NT2/D1 (cell line): ENCODE measurements around the gene FSTL4.

Experiments used
- DNase-seq: peaks from one replicate; pipeline ENCODE4 v3.0.0-alpha.2; 2011; ENCODE audit warnings: low read depth, low spot score
- H3K27me3 ChIP-seq: 2 replicates; pipeline ENCODE4 v1.6.0; 2011; ENCODE audit warnings: mild to moderate bottlenecking; ENCODE audit not compliant: insufficient read length, insufficient read depth
- H3K36me3 ChIP-seq: 2 replicates; pipeline ENCODE4 v1.6.1; 2011; ENCODE audit warnings: mild to moderate bottlenecking, low read length, mixed read lengths; ENCODE audit not compliant: insufficient read depth, insufficient read length
- H3K4me1 ChIP-seq: 2 replicates; pipeline ENCODE4 v1.5.1; 2011; ENCODE audit not compliant: insufficient read depth, insufficient read length
- H3K4me3 ChIP-seq: 2 replicates; pipeline ENCODE4 v1.5.1; 2011; ENCODE audit warnings: low read depth; ENCODE audit not compliant: insufficient read length
- H3K9ac ChIP-seq: 2 replicates; pipeline ENCODE4 v1.6.0; 2011; ENCODE audit warnings: low read depth; ENCODE audit not compliant: insufficient read length
- H3K9me3 ChIP-seq: 2 replicates; pipeline ENCODE4 v1.5.1; 2011; ENCODE audit warnings: mild to moderate bottlenecking, low read length; ENCODE audit not compliant: insufficient read depth
- SUZ12 ChIP-seq: IDR thresholded peaks from 2 replicates; pipeline ENCODE4 v1.6.1; 2011; ENCODE audit not compliant: insufficient read length, insufficient read depth; ENCODE audit errors: extremely low read depth
- YY1 ChIP-seq: IDR thresholded peaks from 2 replicates; pipeline ENCODE4 v1.6.1; 2011; ENCODE audit not compliant: insufficient read length, insufficient read depth
- ZNF274 ChIP-seq: IDR thresholded peaks from 2 replicates; pipeline ENCODE4 v1.6.1; 2011; ENCODE audit warnings: mild to moderate bottlenecking, low read depth, low read length

Gene FSTL4

GRCh38 chr5:133415906-133416305, 196.4 kb downstream of the FSTL4 start:
- H3K27me3 ChIP-seq = no peaks in the 10 kb centered on the region
- no peaks in the 10 kb centered on the region for H3K9me3 ChIP-seq
- H3K9ac ChIP-seq = no peak overlapping the region
- TF ChIP-seq YY1 = no peak
- no peak overlapping the region for H3K4me3 ChIP-seq
- H3K36me3 ChIP-seq = no peaks in the 10 kb centered on the region
- no peaks in the 10 kb centered on the region for H3K4me1 ChIP-seq
- no peak for DNase-seq

GRCh38 chr5:133415506-133415905, 196.8 kb downstream of the FSTL4 start:
- TF ChIP-seq ZNF274 (no peak), SUZ12 (no peak), YY1 (no peak)
- no peaks in the 10 kb centered on the region for H3K4me1 ChIP-seq
- H3K36me3 ChIP-seq = no peaks in the 10 kb centered on the region
- H3K9ac ChIP-seq = no peak overlapping the region
- no peak for DNase-seq
- no peak overlapping the region for H3K4me3 ChIP-seq
- H3K9me3 ChIP-seq = no peaks in the 10 kb centered on the region
- no peaks in the 10 kb centered on the region for H3K27me3 ChIP-seq

- Histone ChIP-seq H3K27me3 (no peaks in the 10 kb centered on the region), H3K9me3 (no peaks in the 10 kb centered on the region), H3K4me3 (no peak overlapping the region), H3K36me3 (no peaks in the 10 kb centered on the region), H3K4me1 (no peaks in the 10 kb centered on the region), H3K9ac (no peak overlapping the region)
- no peak for TF ChIP-seq ZNF274
- TF ChIP-seq SUZ12 = no peak
- TF ChIP-seq YY1 = no peak
- DNase-seq = no peak
Observed at GRCh38 chr5:133412661-133413060, 199.7 kb downstream of the FSTL4 start.

- no peaks in the 10 kb centered on the region for H3K27me3 ChIP-seq
- no peak for DNase-seq
- no peaks in the 10 kb centered on the region for H3K4me1 ChIP-seq
- no peaks in the 10 kb centered on the region for H3K9me3 ChIP-seq
- TF ChIP-seq ZNF274 (no peak), YY1 (no peak), SUZ12 (no peak)
- H3K4me3 ChIP-seq = no peak overlapping the region
- no peak overlapping the region for H3K9ac ChIP-seq
- no peaks in the 10 kb centered on the region for H3K36me3 ChIP-seq
Observed at GRCh38 chr5:133410335-133410828, 202.0 kb downstream of the FSTL4 start.

- Histone ChIP-seq H3K9ac (no peak overlapping the region), H3K36me3 (no peaks in the 10 kb centered on the region), H3K4me3 (no peak overlapping the region), H3K4me1 (no peaks in the 10 kb centered on the region), H3K9me3 (no peaks in the 10 kb centered on the region), H3K27me3 (no peaks in the 10 kb centered on the region)
- TF ChIP-seq YY1 = no peak
- DNase-seq = no peak
Observed at GRCh38 chr5:133409210-133409674, 203.1 kb downstream of the FSTL4 start.

- Histone ChIP-seq H3K27me3 (no peaks in the 10 kb centered on the region), H3K4me1 (no peaks in the 10 kb centered on the region), H3K9ac (no peak overlapping the region), H3K36me3 (no peaks in the 10 kb centered on the region), H3K4me3 (no peak overlapping the region), H3K9me3 (no peaks in the 10 kb centered on the region)
- no peak for DNase-seq
- TF ChIP-seq SUZ12 = no peak
Observed at GRCh38 chr5:133408322-133408721, 204.0 kb downstream of the FSTL4 start.

GRCh38 chr5:133406977-133407632, 205.2 kb downstream of the FSTL4 start:
- Histone ChIP-seq H3K4me3 (no peak overlapping the region), H3K27me3 (no peaks in the 10 kb centered on the region), H3K4me1 (peaks cover 1% of the 10 kb centered on the region), H3K9ac (no peak overlapping the region), H3K36me3 (no peaks in the 10 kb centered on the region), H3K9me3 (no peaks in the 10 kb centered on the region)
- TF ChIP-seq ZNF274 = no peak
- no peak for TF ChIP-seq YY1
- TF ChIP-seq SUZ12 = no peak
- no peak for DNase-seq
